ENCODE measurements around the gene FLCN.
"Not testable (repeated sequence)": the region's sequence is repeated elsewhere in the genome, so short reads cannot be mapped to it uniquely, and the experiment has no call there.

FLCN gene

GRCh38 chr17:17200831-17201230, 36.1 kb downstream of the FLCN start:
- no peak overlapping the region for H3K4me3 ChIP-seq (ENCODE audit: low read depth, low read length)
- no peak for DNase-seq (ENCODE audit: low read depth)
- TF ChIP-seq CTCF (IDR thresholded peaks at IDR 0.05; ENCODE audit: low read depth, low read length) (no peak), MAX (IDR thresholded peaks at IDR 0.05; ENCODE audit: low read depth, low read length) (no peak), MYC (IDR thresholded peaks at IDR 0.05; ENCODE audit: low read depth, low read length) (no peak), POLR2A (IDR thresholded peaks at IDR 0.05; ENCODE audit: extremely low read depth, insufficient read length) (no peak)

GRCh38 chr17:17200311-17200710, 36.7 kb downstream of the FLCN start:
- TF ChIP-seq POLR2A (IDR thresholded peaks at IDR 0.05; ENCODE audit: extremely low read depth, insufficient read length) (no peak), MAX (IDR thresholded peaks at IDR 0.05; ENCODE audit: low read depth, low read length) (no peak), MYC (IDR thresholded peaks at IDR 0.05; ENCODE audit: low read depth, low read length) (no peak), CTCF (IDR thresholded peaks at IDR 0.05; ENCODE audit: low read depth, low read length) (no peak)
- DNase-seq (ENCODE audit: low read depth) = no peak
- no peak overlapping the region for H3K4me3 ChIP-seq (ENCODE audit: low read depth, low read length)

GRCh38 chr17:17198281-17198680, 38.7 kb downstream of the FLCN start:
- TF ChIP-seq MYC (IDR thresholded peaks at IDR 0.05; ENCODE audit: low read depth, low read length) = no peak
- no peak for TF ChIP-seq MAX (IDR thresholded peaks at IDR 0.05; ENCODE audit: low read depth, low read length)
- TF ChIP-seq CTCF (IDR thresholded peaks at IDR 0.05; ENCODE audit: low read depth, low read length) = no peak
- no peak for TF ChIP-seq POLR2A (IDR thresholded peaks at IDR 0.05; ENCODE audit: extremely low read depth, insufficient read length)
- H3K4me3 ChIP-seq (ENCODE audit: low read depth, low read length) = no peak overlapping the region
- no peak for DNase-seq (ENCODE audit: low read depth)

- TF ChIP-seq POLR2A (IDR thresholded peaks at IDR 0.05; ENCODE audit: extremely low read depth, insufficient read length) (no peak), MYC (IDR thresholded peaks at IDR 0.05; ENCODE audit: low read depth, low read length) (no peak), CTCF (IDR thresholded peaks at IDR 0.05; ENCODE audit: low read depth, low read length) (no peak), MAX (IDR thresholded peaks at IDR 0.05; ENCODE audit: low read depth, low read length) (no peak)
- no peak for DNase-seq (ENCODE audit: low read depth)
- H3K4me3 ChIP-seq (ENCODE audit: low read depth, low read length) = no peak overlapping the region
Observed at GRCh38 chr17:17196776-17197175, 40.2 kb downstream of the FLCN start.

GRCh38 chr17:17195466-17195865, 41.5 kb downstream of the FLCN start:
- not testable (repeated sequence) for H3K4me3 ChIP-seq (ENCODE audit: low read depth, low read length); DNase-seq (ENCODE audit: low read depth)

GRCh38 chr17:17191961-17192381, 45.0 kb downstream of the FLCN start:
- H3K4me3 ChIP-seq (ENCODE audit: low read depth, low read length) = no peak overlapping the region
- no peak for DNase-seq (ENCODE audit: low read depth)
- TF ChIP-seq CTCF (IDR thresholded peaks at IDR 0.05; ENCODE audit: low read depth, low read length) = no peak

Measured in NB4 (cell line).